Measurements from ENCODE around the gene RCC2. TPM values are rescaled to one million over a fixed set of nuclear protein-coding genes. Genes with fewer than 3 reads are reported as not detected.
"Not testable (repeated sequence)": the region's sequence is repeated elsewhere in the genome, so short reads cannot be mapped to it uniquely, and the experiment has no call there.

RCC2 gene
- total RNA-seq, 1 donor from 2014 or later: 246 TPM

- intact Hi-C loops (cut with micrococcal nuclease): no loop called here
- Mint-ChIP-seq H3K9me3 (no peaks in the 10 kb centered on the region), H3K4me3 (no peak overlapping the region), H3K27me3 (ENCODE audit: insufficient read depth) (no peaks in the 10 kb centered on the region), H3K27ac (no peak overlapping the region), H3K4me1 (ENCODE audit: low read depth) (peaks cover 11% of the 10 kb centered on the region), H3K36me3 (ENCODE audit: low read depth) (peaks cover 54% of the 10 kb centered on the region)
- DNase-seq (ENCODE audit: low spot score): no peak
Measured at GRCh38 chr1:17425806-17426600, 13.5 kb downstream of the RCC2 start.

- Mint-ChIP-seq H3K4me1 (ENCODE audit: low read depth) (peaks cover 16% of the 10 kb centered on the region), H3K36me3 (ENCODE audit: low read depth) (peaks cover 58% of the 10 kb centered on the region), H3K27me3 (ENCODE audit: insufficient read depth) (no peaks in the 10 kb centered on the region), H3K4me3 (no peak overlapping the region), H3K27ac (no peak overlapping the region), H3K9me3 (no peaks in the 10 kb centered on the region)
- no peak for DNase-seq (ENCODE audit: low spot score)
- intact Hi-C loops (cut with micrococcal nuclease): no loop called here
Measured at GRCh38 chr1:17423781-17424245, 15.7 kb downstream of the RCC2 start.

DNA sequence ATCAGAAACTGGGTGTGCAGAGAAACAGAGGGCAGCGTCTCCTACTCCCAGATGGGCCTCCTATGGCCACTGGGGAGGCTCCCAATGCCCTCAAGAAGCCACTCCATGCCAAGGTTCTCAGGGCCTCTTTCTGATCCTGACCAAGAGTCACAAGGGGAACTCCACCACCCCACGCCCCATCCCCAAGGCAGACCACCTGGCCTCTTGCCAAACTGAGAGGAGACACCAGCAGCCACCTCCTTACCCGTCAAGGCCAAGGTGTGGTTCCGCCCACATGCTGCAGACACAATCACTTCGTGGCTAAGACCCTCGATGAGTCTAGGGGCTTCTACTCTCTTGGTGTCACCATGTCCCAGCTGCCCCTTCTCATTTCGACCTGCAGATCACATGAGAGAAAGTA is 17.0 kb downstream of the RCC2 start:
- no peak for DNase-seq (ENCODE audit: low spot score)
- H3K9me3 Mint-ChIP-seq: no peaks in the 10 kb centered on the region
- peaks cover 16% of the 10 kb centered on the region for H3K4me1 Mint-ChIP-seq (ENCODE audit: low read depth)
- peaks cover 60% of the 10 kb centered on the region for H3K36me3 Mint-ChIP-seq (ENCODE audit: low read depth)
- no peak overlapping the region for H3K27ac Mint-ChIP-seq
- intact Hi-C loops (cut with micrococcal nuclease): no loop called here
- no peak overlapping the region for H3K4me3 Mint-ChIP-seq
- H3K27me3 Mint-ChIP-seq (ENCODE audit: insufficient read depth): no peaks in the 10 kb centered on the region

DNA sequence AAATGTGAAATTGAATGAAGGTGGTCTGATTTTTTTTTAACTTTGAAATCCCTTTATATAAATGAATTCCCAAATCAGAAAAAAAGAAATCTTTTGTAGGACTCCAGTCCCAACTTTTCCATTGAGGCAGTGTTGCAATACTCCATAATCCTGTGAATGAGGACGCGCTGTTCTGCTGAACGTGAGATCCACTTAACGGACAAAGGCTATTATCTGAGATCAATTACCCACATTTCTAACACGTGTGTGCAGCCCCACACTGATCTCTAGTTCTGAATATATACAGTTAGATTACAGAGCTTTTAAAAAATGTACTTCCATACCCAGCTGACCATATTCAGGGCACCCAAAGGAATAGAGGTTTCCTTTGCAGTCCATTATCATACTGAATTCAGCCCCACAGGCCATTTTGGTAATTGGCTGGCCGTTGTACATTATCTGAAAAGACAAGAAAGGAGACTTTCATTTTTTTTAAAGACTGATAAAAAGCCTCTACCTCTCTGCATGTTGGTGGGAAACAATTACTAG is 19.0 kb downstream of the RCC2 start:
- intact Hi-C loops (cut with micrococcal nuclease): loop anchor here (2.0 kb wide), 1 partner anchor 18 kb away; the partner anchor contains the start of gene RCC2
- H3K27me3 Mint-ChIP-seq (ENCODE audit: insufficient read depth): no peaks in the 10 kb centered on the region
- DNase-seq (ENCODE audit: low spot score): no peak
- peaks cover 16% of the 10 kb centered on the region for H3K4me1 Mint-ChIP-seq (ENCODE audit: low read depth)
- H3K9me3 Mint-ChIP-seq: no peaks in the 10 kb centered on the region
- H3K36me3 Mint-ChIP-seq (ENCODE audit: low read depth): peaks cover 65% of the 10 kb centered on the region
- no peak overlapping the region for H3K4me3 Mint-ChIP-seq
- H3K27ac Mint-ChIP-seq: no peak overlapping the region

DNA sequence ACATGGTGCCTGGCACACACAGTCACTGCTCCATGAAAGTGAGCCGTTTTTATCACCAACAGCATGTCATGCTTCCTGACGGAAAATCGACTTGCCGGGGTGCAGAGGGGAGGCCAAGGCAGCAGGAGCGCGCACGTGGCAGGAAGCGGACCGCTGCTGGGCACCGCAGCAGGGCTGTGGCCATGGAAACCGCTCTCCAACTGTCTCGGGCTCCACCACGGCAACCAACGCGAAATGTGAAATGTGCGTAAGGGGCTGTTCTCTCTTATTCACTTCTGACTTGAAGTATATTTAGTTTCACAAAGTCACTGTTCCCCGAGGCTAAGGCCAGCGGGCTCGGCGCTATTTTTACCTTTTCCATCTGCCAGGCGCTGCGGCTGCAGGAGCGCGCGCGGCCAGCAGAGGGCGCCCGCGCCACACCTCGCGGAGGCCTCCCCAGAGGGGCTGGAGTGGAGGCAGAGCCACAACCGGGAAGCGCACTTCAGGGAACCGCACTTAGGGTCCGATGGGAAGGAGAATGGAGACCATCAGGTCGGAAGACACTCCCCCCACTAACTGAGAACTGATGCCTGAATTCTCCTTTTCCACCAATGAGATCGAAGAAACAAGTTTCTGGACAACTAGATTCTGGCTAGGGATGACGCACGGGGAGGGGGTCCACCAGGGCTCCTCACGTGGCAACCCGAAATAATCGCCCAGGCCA is 19.7 kb downstream of the RCC2 start:
- no peaks in the 10 kb centered on the region for H3K27me3 Mint-ChIP-seq (ENCODE audit: insufficient read depth)
- intact Hi-C loops (cut with micrococcal nuclease): loop anchor here (2.0 to 10.0 kb wide), 2 partner anchors 19 to 65 kb away; partner anchors contain the start of gene RCC2
- no peaks in the 10 kb centered on the region for H3K9me3 Mint-ChIP-seq
- peak overlapping the region; percentile 61 for H3K27ac Mint-ChIP-seq
- no peak overlapping the region for H3K4me3 Mint-ChIP-seq
- peaks cover 11% of the 10 kb centered on the region for H3K4me1 Mint-ChIP-seq (ENCODE audit: low read depth)
- peak; percentile 33 for DNase-seq (ENCODE audit: low spot score)
- H3K36me3 Mint-ChIP-seq (ENCODE audit: low read depth): peaks cover 64% of the 10 kb centered on the region

- DNase-seq (ENCODE audit: low spot score): no peak
- Mint-ChIP-seq H3K27me3 (ENCODE audit: insufficient read depth) (no peaks in the 10 kb centered on the region), H3K4me3 (no peak overlapping the region), H3K9me3 (no peaks in the 10 kb centered on the region), H3K4me1 (ENCODE audit: low read depth) (peaks cover 5% of the 10 kb centered on the region), H3K36me3 (ENCODE audit: low read depth) (peaks cover 58% of the 10 kb centered on the region), H3K27ac (no peak overlapping the region)
- intact Hi-C loops (cut with micrococcal nuclease): loop anchor here (10.0 kb wide), 1 partner anchor 68 kb away; no protein-coding TSS in a partner anchor
Measured at GRCh38 chr1:17416389-17416788, 23.1 kb downstream of the RCC2 start.

DNA sequence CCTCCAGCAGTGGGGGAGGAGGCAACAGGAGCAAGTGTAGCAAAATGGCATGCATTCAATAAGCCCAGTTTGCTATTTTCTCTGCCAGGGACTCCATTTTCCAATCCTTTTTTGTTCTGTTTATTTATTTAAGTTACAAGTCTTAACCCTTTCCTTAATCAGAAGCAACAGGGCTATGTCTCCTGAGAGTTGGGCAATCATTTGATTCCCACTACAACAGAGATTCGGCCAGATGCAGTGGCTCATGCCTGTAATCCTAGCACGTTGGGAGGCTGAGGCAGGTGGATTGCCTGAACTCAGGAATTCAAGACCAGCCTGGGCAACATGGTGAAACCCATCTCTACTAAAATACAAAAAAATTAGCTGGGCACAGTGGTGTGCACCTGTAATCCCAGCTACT is 25.5 kb downstream of the RCC2 start:
- Mint-ChIP-seq H3K9me3 (no peaks in the 10 kb centered on the region), H3K36me3 (ENCODE audit: low read depth) (peaks cover 63% of the 10 kb centered on the region), H3K4me3 (no peak overlapping the region), H3K4me1 (ENCODE audit: low read depth) (no peaks in the 10 kb centered on the region), H3K27me3 (ENCODE audit: insufficient read depth) (no peaks in the 10 kb centered on the region), H3K27ac (no peak overlapping the region)
- no peak for DNase-seq (ENCODE audit: low spot score)
- intact Hi-C loops (cut with micrococcal nuclease): loop anchor here (10.0 kb wide), 1 partner anchor 71 kb away; no protein-coding TSS in a partner anchor

DNA sequence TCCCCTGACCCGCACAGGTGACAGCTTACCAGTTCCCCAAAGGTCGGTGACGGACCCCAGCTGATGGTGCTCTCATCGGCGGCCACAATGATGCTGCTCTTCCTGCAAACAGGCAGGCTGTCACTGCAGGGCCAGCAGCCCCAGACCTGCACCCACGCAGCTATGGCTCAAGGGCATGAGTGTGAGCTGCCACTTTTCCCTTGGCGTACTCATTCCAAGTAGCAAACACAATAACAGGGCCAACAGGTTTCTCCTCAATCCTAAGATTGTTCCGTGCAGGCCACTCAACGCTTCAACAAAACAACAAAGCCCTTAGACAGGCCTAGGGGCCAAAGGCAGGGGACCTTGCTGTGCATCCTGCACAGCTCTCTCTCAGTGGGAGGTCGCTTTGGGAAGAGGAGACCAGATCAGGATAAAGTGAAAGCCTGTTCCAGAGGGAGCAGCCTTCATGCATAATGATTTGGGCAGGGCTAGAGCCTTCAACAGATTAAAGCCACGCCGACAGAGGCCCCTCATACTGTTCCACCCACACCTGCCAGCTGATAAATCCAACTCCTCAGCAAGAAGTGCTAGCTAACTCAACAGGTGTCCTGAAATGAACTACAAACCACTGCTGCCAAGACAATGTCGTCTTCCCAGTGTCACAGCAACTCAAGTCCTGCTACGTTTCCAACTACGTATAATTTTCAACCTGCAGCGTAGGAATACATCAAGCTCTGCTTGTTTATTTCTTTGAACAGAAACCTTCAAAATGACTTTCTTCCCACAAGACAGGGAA is 27.2 kb downstream of the RCC2 start:
- no peak overlapping the region for H3K27ac Mint-ChIP-seq

GRCh38 chr1:17409391-17409811 is 30.1 kb downstream of the RCC2 start:
- Mint-ChIP-seq H3K9me3 (no peaks in the 10 kb centered on the region), H3K36me3 (ENCODE audit: low read depth) (peaks cover 54% of the 10 kb centered on the region), H3K27me3 (ENCODE audit: insufficient read depth) (no peaks in the 10 kb centered on the region), H3K4me1 (ENCODE audit: low read depth) (no peaks in the 10 kb centered on the region), H3K27ac (no peak overlapping the region), H3K4me3 (no peak overlapping the region)
- DNase-seq (ENCODE audit: low spot score): no peak
- intact Hi-C loops (cut with micrococcal nuclease): no loop called here

More for the DNA sequence above, 27.2 kb downstream of the RCC2 start:
- intact Hi-C loops (cut with micrococcal nuclease): loop anchor here (10.0 kb wide), 1 partner anchor 73 kb away; no protein-coding TSS in a partner anchor
- Mint-ChIP-seq H3K4me1 (ENCODE audit: low read depth) (no peaks in the 10 kb centered on the region), H3K36me3 (ENCODE audit: low read depth) (peaks cover 69% of the 10 kb centered on the region), H3K9me3 (no peaks in the 10 kb centered on the region), H3K4me3 (no peak overlapping the region), H3K27me3 (ENCODE audit: insufficient read depth) (no peaks in the 10 kb centered on the region)
- DNase-seq (ENCODE audit: low spot score): no peak

- H3K27ac Mint-ChIP-seq; intact Hi-C loops (cut with micrococcal nuclease): not testable (repeated sequence)
Measured at GRCh38 chr1:17407786-17408514, 31.5 kb downstream of the RCC2 start.

GRCh38 chr1:17406760-17407475 is 32.6 kb downstream of the RCC2 start:
- DNase-seq (ENCODE audit: low spot score); intact Hi-C loops (cut with micrococcal nuclease); H3K4me3 Mint-ChIP-seq; H3K27me3 Mint-ChIP-seq (ENCODE audit: insufficient read depth); H3K27ac Mint-ChIP-seq; H3K9me3 Mint-ChIP-seq; H3K4me1 Mint-ChIP-seq (ENCODE audit: low read depth): not testable (repeated sequence)
- peaks cover 42% of the 10 kb centered on the region for H3K36me3 Mint-ChIP-seq (ENCODE audit: low read depth)

More at GRCh38 chr1:17407786-17408514, 31.5 kb downstream of the RCC2 start:
- not testable (repeated sequence) for H3K4me1 Mint-ChIP-seq (ENCODE audit: low read depth); H3K9me3 Mint-ChIP-seq; DNase-seq (ENCODE audit: low spot score); H3K4me3 Mint-ChIP-seq; H3K27me3 Mint-ChIP-seq (ENCODE audit: insufficient read depth)
- H3K36me3 Mint-ChIP-seq (ENCODE audit: low read depth): peaks cover 50% of the 10 kb centered on the region

Measured in activated T-helper 1 cell treated with anti-CD3 and anti-CD28 coated beads, Interleukin-12 subunit alpha, Interleukin-12 subunit beta, Interleukin-2, Interleukin-4 antibody, amounts not matched to agents 30 ng/mL and 10 ng/mL and 1 ng/mL, durations not matched to agents 14 hours and 24 hours and 36 hours (primary cell).